HG03139 (cell line): ENCODE data around the gene ACOXL.

ENCODE experiments used
- ATAC-seq: cut with Tn5 transposase; IDR thresholded peaks from one replicate; pipeline ENCODE4 v1.9.1; 2021; ENCODE audit not compliant: unreplicated experiment

The ACOXL gene

GRCh38 chr2:111145103-111145760 is 412.9 kb downstream of the ACOXL start:
- no peak for ATAC-seq

GRCh38 chr2:111145951-111146350 is 413.6 kb downstream of the ACOXL start:
- ATAC-seq = no peak

GRCh38 chr2:111148225-111148873 is 416.0 kb downstream of the ACOXL start:
- ATAC-seq = no peak

GRCh38 chr2:111148925-111149324 is 416.6 kb downstream of the ACOXL start:
- no peak for ATAC-seq

- no peak for ATAC-seq
These were observed 417.6 kb downstream of the ACOXL start for GRCh38 chr2:111149882-111150455.

- ATAC-seq = no peak
These were observed 422.4 kb downstream of the ACOXL start for GRCh38 chr2:111154758-111155157.

GRCh38 chr2:111155610-111156009 is 423.2 kb downstream of the ACOXL start:
- ATAC-seq = no peak

- ATAC-seq = no peak
These were observed 424.2 kb downstream of the ACOXL start for GRCh38 chr2:111156529-111156928.

- no peak for ATAC-seq
These were observed 424.8 kb downstream of the ACOXL start for GRCh38 chr2:111157071-111157661.

- ATAC-seq = no peak
These were observed 425.4 kb downstream of the ACOXL start for GRCh38 chr2:111157798-111158197.

GRCh38 chr2:111159641-111160040 is 427.3 kb downstream of the ACOXL start:
- ATAC-seq = no peak

GRCh38 chr2:111160758-111161157 is 428.4 kb downstream of the ACOXL start:
- ATAC-seq = no peak

GRCh38 chr2:111161971-111162370 is 429.6 kb downstream of the ACOXL start:
- ATAC-seq = no peak

- no peak for ATAC-seq
These were observed 430.5 kb downstream of the ACOXL start for GRCh38 chr2:111162718-111163331.

- no peak for ATAC-seq
These were observed 431.7 kb downstream of the ACOXL start for GRCh38 chr2:111164078-111164477.

GRCh38 chr2:111165084-111165483 is 432.7 kb downstream of the ACOXL start:
- ATAC-seq = no peak

GRCh38 chr2:111166115-111166514 is 433.7 kb downstream of the ACOXL start:
- no peak for ATAC-seq

- ATAC-seq = no peak
These were observed 434.9 kb downstream of the ACOXL start for GRCh38 chr2:111167076-111167862.

- no peak for ATAC-seq
These were observed 435.4 kb downstream of the ACOXL start for GRCh38 chr2:111167863-111168162.
